ENCODE measurements around the gene TUBE1. TPM values are rescaled to one million over a fixed set of nuclear protein-coding genes. Genes with fewer than 3 reads are reported as not detected.
"Not testable (repeated sequence)": the region's sequence is repeated elsewhere in the genome, so short reads cannot be mapped to it uniquely, and the experiment has no call there.

The TUBE1 gene
- polyA plus RNA-seq, 1 of the 3 experiments (the other 2 are of a cell fraction): 11.9 TPM

DNA sequence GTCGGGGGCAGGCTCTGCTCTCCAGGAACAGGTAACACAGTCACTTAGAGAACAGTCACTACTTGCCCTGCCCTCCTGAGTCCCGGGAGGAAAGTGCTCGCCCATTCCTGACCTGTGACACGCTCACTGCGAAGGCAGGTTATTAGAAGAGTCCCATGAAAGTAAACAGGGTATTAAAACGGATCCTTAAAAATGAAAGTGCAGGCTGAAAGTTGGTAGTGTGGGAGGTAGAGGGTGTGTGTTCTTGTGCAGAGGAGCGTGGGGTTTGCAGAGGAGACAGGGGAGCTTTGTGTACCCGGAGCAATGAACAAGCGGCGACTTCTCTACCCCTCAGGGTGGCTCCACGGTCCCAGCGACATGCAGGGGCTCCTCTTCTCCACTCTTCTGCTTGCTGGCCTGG, 33.3 kb downstream of the TUBE1 start, which contains the start of gene CCN6:
Gene CCN6, plus strand, starts transcription at position 104 of the 400 bp plus-strand sequence. Its CDS starts 254 bp downstream, at position 358.
- 87% methylated on average over 12 of the region's 12 CpGs for WGBS (ENCODE audit: low lambda C conversion rate)
- H3K27me3 ChIP-seq (ENCODE audit: insufficient read depth): no peaks in the 10 kb centered on the region
- H3F3A ChIP-seq (replicated peaks; ENCODE audit: insufficient read depth): no peaks in the 10 kb centered on the region
- peak within 1 kb of the TSS; percentile 56; the same call in 1 of the 2 replicates for H2AFZ ChIP-seq (ENCODE audit: low read depth)
- no peak within 1 kb of the TSS for H3K27ac ChIP-seq (ENCODE audit: low read depth in 2 of 2, low read length in 1 of 2)
- no peak within 1 kb of the TSS for H3K4me2 ChIP-seq
- TF ChIP-seq, protein P1, sequence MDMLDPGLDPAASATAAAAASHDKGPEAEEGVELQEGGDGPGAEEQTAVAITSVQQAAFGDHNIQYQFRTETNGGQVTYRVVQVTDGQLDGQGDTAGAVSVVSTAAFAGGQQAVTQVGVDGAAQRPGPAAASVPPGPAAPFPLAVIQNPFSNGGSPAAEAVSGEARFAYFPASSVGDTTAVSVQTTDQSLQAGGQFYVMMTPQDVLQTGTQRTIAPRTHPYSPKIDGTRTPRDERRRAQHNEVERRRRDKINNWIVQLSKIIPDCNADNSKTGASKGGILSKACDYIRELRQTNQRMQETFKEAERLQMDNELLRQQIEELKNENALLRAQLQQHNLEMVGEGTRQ (IDR thresholded peaks at IDR 0.05; ENCODE audit: borderline replicate concordance, low read depth, low read length): no peak
- TF ChIP-seq RXRA (IDR thresholded peaks at IDR 0.05; ENCODE audit: borderline replicate concordance, low read depth) (no peak), ZBTB33 (IDR thresholded peaks at IDR 0.05; ENCODE audit: borderline replicate concordance, low read depth) (no peak), NRF1 (IDR thresholded peaks at IDR 0.05; ENCODE audit: low read depth, low read length) (no peak), SMC3 (IDR thresholded peaks at IDR 0.05; ENCODE audit: low read depth, low read length) (no peak), FOSL2 (IDR thresholded peaks at IDR 0.05; ENCODE audit: borderline replicate concordance, low read depth) (no peak), EP300 (IDR thresholded peaks at IDR 0.05; ENCODE audit: borderline replicate concordance in 1 of 2, low read depth in 1 of 2, low read length in 1 of 2) (no peak), RFX5 (IDR thresholded peaks at IDR 0.05; ENCODE audit: low read length) (no peak)
- no peaks in the 10 kb centered on the region; a peak in 1 of 4 replicates for H3K4me1 ChIP-seq (ENCODE audit: control insufficient read depth in 1 of 2, insufficient read depth in 2 of 2, low read depth in 1 of 2, low read length in 1 of 2)
- H4K20me1 ChIP-seq (ENCODE audit: insufficient read depth): no peaks in the 10 kb centered on the region
- no peak within 1 kb of the TSS for H3K9ac ChIP-seq
- no peaks in the 10 kb centered on the region for H3K9me3 ChIP-seq
- H3K9me2 ChIP-seq: no peaks in the 10 kb centered on the region
- POLR2A ChIA-PET: no interaction called here
- no peak for DNase-seq
- no peak within 1 kb of the TSS for H3K4me3 ChIP-seq (ENCODE audit: low read depth in 2 of 2, low read length in 1 of 2)
- no peaks in the 10 kb centered on the region for H3K36me3 ChIP-seq (replicated peaks in 1 of 2; ENCODE audit: control insufficient read depth in 1 of 2, insufficient read depth in 2 of 2, low read length in 1 of 2)
- no peaks in the 10 kb centered on the region for H3K79me2 ChIP-seq (ENCODE audit: insufficient read depth)
- CTCF ChIA-PET: interaction anchor here (1.4 to 2.1 kb wide), 2 partner anchors 10 to 12 kb away, joined by 4 to 9 read pairs; no protein-coding TSS in a partner anchor

DNA sequence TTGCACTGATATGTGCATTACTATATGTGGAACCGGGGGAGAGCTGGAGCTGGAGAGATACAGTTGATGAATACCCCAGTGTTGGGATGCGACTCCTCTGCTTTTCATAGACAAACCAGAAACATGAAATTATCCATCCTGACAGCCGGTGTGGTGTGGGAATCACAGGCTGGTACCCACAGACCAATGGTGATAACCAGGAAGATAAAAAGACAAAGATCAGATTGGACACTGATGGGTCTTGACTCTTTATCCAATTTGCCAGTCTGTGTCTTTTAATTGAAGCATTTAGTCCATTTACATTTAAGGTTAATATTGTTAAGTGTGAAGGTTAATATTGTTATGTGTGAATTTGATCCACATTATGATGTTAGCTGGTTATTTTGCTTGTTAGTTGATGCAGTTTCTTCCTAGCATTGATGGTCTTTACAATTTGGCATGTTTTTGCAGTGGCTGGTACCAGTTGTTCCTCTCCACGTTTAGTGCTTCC, 36.0 kb downstream of the TUBE1 start:
- H3K27ac ChIP-seq (ENCODE audit: low read depth in 2 of 2, low read length in 1 of 2); H2AFZ ChIP-seq (ENCODE audit: low read depth); H3K4me2 ChIP-seq; POLR2A ChIA-PET; H3K9me3 ChIP-seq; H4K20me1 ChIP-seq (ENCODE audit: insufficient read depth); H3K27me3 ChIP-seq (ENCODE audit: insufficient read depth); H3K36me3 ChIP-seq (replicated peaks in 1 of 2; ENCODE audit: control insufficient read depth in 1 of 2, insufficient read depth in 2 of 2, low read length in 1 of 2); H3K4me3 ChIP-seq (ENCODE audit: low read depth in 2 of 2, low read length in 1 of 2); H3K4me1 ChIP-seq (ENCODE audit: control insufficient read depth in 1 of 2, insufficient read depth in 2 of 2, low read depth in 1 of 2, low read length in 1 of 2); H3F3A ChIP-seq (replicated peaks; ENCODE audit: insufficient read depth); H3K9me2 ChIP-seq; H3K79me2 ChIP-seq (ENCODE audit: insufficient read depth); DNase-seq; H3K9ac ChIP-seq: not testable (repeated sequence)
- 57% methylated on average over 4 of the region's 4 CpGs for WGBS (ENCODE audit: low lambda C conversion rate)
- CTCF ChIA-PET: interaction anchor here (1.6 kb wide), 1 partner anchor 8 kb away, joined by 6 read pairs; no protein-coding TSS in a partner anchor
- peak; percentile 21; the same call in 1 of the 2 replicates for TF ChIP-seq GATA2 (CRISPR knock-in tag; IDR thresholded peaks at IDR 0.05)

Data from SK-N-SH (cell line).